ENCODE results near the gene CKB. TPM values are rescaled to one million over a fixed set of nuclear protein-coding genes. Genes with fewer than 3 reads are reported as not detected.
A peak's percentile ranks its signal among the peaks of the same experiment; 100 is the strongest.

The CKB gene
- total RNA-seq, 1 experiment from 2014 or later: 611 TPM

- no peaks in the 10 kb centered on the region for H3K27me3 Mint-ChIP-seq (ENCODE audit: insufficient read depth, unreplicated experiment)
- Histone ChIP-seq H3K9me3 (no peaks in the 10 kb centered on the region), H3K4me1 (peaks cover 4% of the 10 kb centered on the region; the same call in 1 of the 2 replicates), H3K4me3 (ENCODE audit: low read depth, low read length) (peak overlapping the region; percentile 96), H3K36me3 (ENCODE audit: control insufficient read depth, insufficient read depth, low read length) (0 out of 2 replicates have a peak, but pooled peaks cover 1% of the 10 kb centered on the region), H3K27me3 (replicated peaks; ENCODE audit: control insufficient read depth, insufficient read depth, low read length) (no peaks in the 10 kb centered on the region)
- intact Hi-C loops (cut with micrococcal nuclease; ENCODE audit: unreplicated experiment): loop anchor here (10.0 kb wide), 1 partner anchor 61 kb away; the partner anchor contains the start of gene KLC1
- H3K27ac Mint-ChIP-seq (ENCODE audit: unreplicated experiment): peak overlapping the region; percentile 87
- no TSS peak for BruUV-seq (replicated peaks)
- H3K9me3 Mint-ChIP-seq (ENCODE audit: unreplicated experiment): no peaks in the 10 kb centered on the region
- CTCF ChIA-PET: interaction anchor here (0.5 to 0.7 kb wide), 2 partner anchors 41 to 54 kb away, joined by 3 to 4 read pairs; partner anchors contain the start of gene CKB
- H3K36me3 Mint-ChIP-seq (ENCODE audit: insufficient read depth, unreplicated experiment): peaks cover 35% of the 10 kb centered on the region
- no peaks in the 10 kb centered on the region for H3K4me1 Mint-ChIP-seq (ENCODE audit: low read depth, unreplicated experiment)
- DNase-seq: no peak
- no peak for TF ChIP-seq CTCF (IDR thresholded peaks at IDR 0.05; ENCODE audit: insufficient read depth in 1 of 2, low read depth in 1 of 2, low read length in 1 of 2, severe bottlenecking in 1 of 2, unreplicated experiment in 1 of 2)
- H3K4me3 Mint-ChIP-seq (ENCODE audit: unreplicated experiment): peak overlapping the region; percentile 99
- POLR2A ChIA-PET: interaction anchor here (0.6 to 0.7 kb wide), 2 partner anchors 40 to 151 kb away, joined by 3 to 10 read pairs; partner anchors contain the start of gene XRCC3
Observed at GRCh38 chr14:103563844-103564505, 41.3 kb upstream of the CKB start.

DNA sequence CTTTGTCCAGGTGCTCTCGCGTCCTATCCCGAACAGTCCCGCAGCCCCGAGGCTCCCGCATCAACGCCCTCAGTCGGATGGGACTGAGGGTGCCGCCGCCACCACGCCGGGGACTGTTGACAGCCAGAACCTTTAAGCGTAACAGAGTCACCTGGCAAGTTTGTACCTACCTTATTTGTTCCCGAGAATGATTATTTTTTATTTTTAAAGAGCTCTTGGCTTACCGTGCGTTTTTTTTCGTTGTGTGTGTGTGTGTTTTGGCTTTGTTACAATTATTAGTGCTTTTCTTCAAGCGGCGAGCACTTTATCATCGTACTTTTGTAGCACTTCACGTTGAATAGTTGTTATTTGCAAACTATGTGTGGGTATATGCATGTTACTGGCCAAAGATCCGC is 40.6 kb upstream of the CKB start:
- no peak for DNase-seq
- BruUV-seq (replicated peaks): TSS peak; percentile 72
- Histone ChIP-seq H3K4me1 (peaks cover 4% of the 10 kb centered on the region; the same call in 1 of the 2 replicates), H3K4me3 (ENCODE audit: low read depth, low read length) (peak overlapping the region; percentile 96), H3K9me3 (no peaks in the 10 kb centered on the region), H3K36me3 (ENCODE audit: control insufficient read depth, insufficient read depth, low read length) (0 out of 2 replicates have a peak, but pooled peaks cover 2% of the 10 kb centered on the region), H3K27me3 (replicated peaks; ENCODE audit: control insufficient read depth, insufficient read depth, low read length) (no peaks in the 10 kb centered on the region)
- Mint-ChIP-seq H3K4me1 (ENCODE audit: low read depth, unreplicated experiment) (no peaks in the 10 kb centered on the region), H3K9me3 (ENCODE audit: unreplicated experiment) (no peaks in the 10 kb centered on the region), H3K36me3 (ENCODE audit: insufficient read depth, unreplicated experiment) (peaks cover 41% of the 10 kb centered on the region), H3K4me3 (ENCODE audit: unreplicated experiment) (peak overlapping the region; percentile 99), H3K27ac (ENCODE audit: unreplicated experiment) (peak overlapping the region; percentile 87), H3K27me3 (ENCODE audit: insufficient read depth, unreplicated experiment) (no peaks in the 10 kb centered on the region)
- CTCF ChIA-PET: interaction anchor here (0.5 to 0.7 kb wide), 2 partner anchors 40 to 55 kb away, joined by 3 to 4 read pairs; partner anchors contain the start of gene CKB
- POLR2A ChIA-PET: no interaction called here
- no peak for TF ChIP-seq CTCF (IDR thresholded peaks at IDR 0.05; ENCODE audit: insufficient read depth in 1 of 2, low read depth in 1 of 2, low read length in 1 of 2, severe bottlenecking in 1 of 2, unreplicated experiment in 1 of 2)
- intact Hi-C loops (cut with micrococcal nuclease; ENCODE audit: unreplicated experiment): loop anchor here (10.0 kb wide), 1 partner anchor 62 kb away; the partner anchor contains the start of gene KLC1

DNA sequence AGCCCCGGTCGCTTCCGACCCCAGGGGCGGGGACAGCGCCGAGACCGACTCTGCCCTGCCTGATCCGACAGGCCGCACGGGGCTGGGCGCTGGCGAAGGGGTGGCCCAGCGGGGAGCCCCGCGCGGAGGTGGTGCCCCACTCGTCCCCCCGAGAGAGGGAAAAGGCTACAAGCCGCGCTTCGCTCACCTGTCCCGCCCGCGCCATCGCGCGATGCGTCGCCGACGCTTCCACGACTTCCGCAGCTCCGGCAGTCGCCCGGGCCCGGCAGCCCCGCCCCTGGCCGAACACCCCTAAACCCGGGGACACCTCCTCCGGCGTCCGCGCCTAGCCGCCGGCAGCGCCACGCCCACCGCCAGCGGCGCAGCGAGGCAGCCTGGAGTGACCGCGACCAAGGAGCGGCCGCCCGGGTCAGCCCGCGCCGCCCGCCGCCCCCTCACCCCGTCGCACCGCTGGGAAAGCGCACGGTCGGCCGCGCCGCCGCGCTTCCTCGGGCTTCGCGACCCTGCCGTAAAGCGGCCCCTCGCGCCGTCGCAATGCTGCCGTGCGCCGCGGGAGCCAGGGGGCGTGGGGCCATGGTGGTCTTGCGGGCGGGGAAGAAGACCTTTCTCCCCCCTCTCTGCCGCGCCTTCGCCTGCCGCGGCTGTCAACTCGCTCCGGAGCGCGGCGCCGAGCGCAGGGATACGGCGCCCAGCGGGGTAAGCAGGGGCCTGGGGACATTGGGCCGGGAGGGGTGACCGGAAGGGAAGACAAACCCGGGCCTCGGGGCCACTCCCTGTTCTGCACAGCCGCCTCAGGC is 40.0 kb upstream of the CKB start, which contains the start of the genes BAG5 and COA8:
BAG5 (minus strand) TSS at position 229 of the 797 bp plus-strand sequence. CDS start 1,493 bp downstream, outside the sequence.
COA8 (plus strand) TSS at position 532 of the 797 bp plus-strand sequence; CDS start at position 574, 42 bp downstream.
- intact Hi-C loops (cut with micrococcal nuclease; ENCODE audit: unreplicated experiment): loop anchor here (10.0 kb wide), 1 partner anchor 62 kb away; the partner anchor contains the start of gene KLC1
- peak; percentile 89 to 91 for DNase-seq
- Mint-ChIP-seq H3K36me3 (ENCODE audit: insufficient read depth, unreplicated experiment) (peaks cover 47% of the 10 kb centered on the region), H3K9me3 (ENCODE audit: unreplicated experiment) (no peaks in the 10 kb centered on the region), H3K4me3 (ENCODE audit: unreplicated experiment) (peak within 1 kb of the TSS; percentile 99), H3K27ac (ENCODE audit: unreplicated experiment) (peak within 1 kb of the TSS; percentile 93), H3K4me1 (ENCODE audit: low read depth, unreplicated experiment) (no peaks in the 10 kb centered on the region), H3K27me3 (ENCODE audit: insufficient read depth, unreplicated experiment) (no peaks in the 10 kb centered on the region)
- TF ChIP-seq CTCF (IDR thresholded peaks at IDR 0.05; ENCODE audit: insufficient read depth in 1 of 2, low read depth in 1 of 2, low read length in 1 of 2, severe bottlenecking in 1 of 2, unreplicated experiment in 1 of 2): no peak
- 0 out of 2 replicates have a peak, but pooled peaks cover 2% of the 10 kb centered on the region for H3K36me3 ChIP-seq (ENCODE audit: control insufficient read depth, insufficient read depth, low read length)
- ChIA-PET POLR2A (interaction anchor here (0.6 kb wide), 1 partner anchor 101 kb away, joined by 3 read pairs; no protein-coding TSS in a partner anchor), CTCF (interaction anchor here (1.5 kb wide), 1 partner anchor 44 kb away, joined by 4 read pairs; no protein-coding TSS in a partner anchor)
- H3K9me3 ChIP-seq: no peaks in the 10 kb centered on the region
- H3K4me3 ChIP-seq (ENCODE audit: low read depth, low read length): peak within 1 kb of the TSS; percentile 96
- no peaks in the 10 kb centered on the region for H3K27me3 ChIP-seq (replicated peaks; ENCODE audit: control insufficient read depth, insufficient read depth, low read length)
- H3K4me1 ChIP-seq: peaks cover 4% of the 10 kb centered on the region; the same call in 1 of the 2 replicates
- no TSS peak for BruUV-seq (replicated peaks)

All from Caco-2 (cell line).